EL (cell line): Measurements from ENCODE around the gene INSRR.

Source experiments
- DNase-seq: peaks from one replicate; pipeline ENCODE4 v3.0.0-alpha.2; 2016

Gene INSRR

GRCh38 chr1:156847591-156848460, 11.1 kb downstream of the INSRR start:
- DNase-seq, result no peak

GRCh38 chr1:156846643-156847042, 12.3 kb downstream of the INSRR start:
- no peak for DNase-seq

GRCh38 chr1:156845953-156846545, 12.9 kb downstream of the INSRR start:
- no peak for DNase-seq

- no peak for DNase-seq
Observed at GRCh38 chr1:156845055-156845952, 13.6 kb downstream of the INSRR start.

- DNase-seq, result no peak
Observed at GRCh38 chr1:156844638-156845037, 14.3 kb downstream of the INSRR start.

GRCh38 chr1:156844102-156844501, 14.8 kb downstream of the INSRR start:
- DNase-seq, result no peak

- no peak for DNase-seq
Observed at GRCh38 chr1:156842618-156843300, 16.2 kb downstream of the INSRR start.

GRCh38 chr1:156841295-156841855, 17.5 kb downstream of the INSRR start:
- no peak for DNase-seq

- no peak for DNase-seq
Observed at GRCh38 chr1:156840898-156841279, 18.0 kb downstream of the INSRR start.

- DNase-seq, result no peak
Observed at GRCh38 chr1:156840186-156840897, 18.6 kb downstream of the INSRR start.

GRCh38 chr1:156839426-156840109, 19.3 kb downstream of the INSRR start:
- no peak for DNase-seq

GRCh38 chr1:156838972-156839371, 19.9 kb downstream of the INSRR start:
- DNase-seq, result peak; percentile 23

GRCh38 chr1:156836892-156837291, 22.0 kb downstream of the INSRR start:
- DNase-seq, result no peak

- DNase-seq, result no peak
Observed at GRCh38 chr1:156836041-156836654, 22.8 kb downstream of the INSRR start.

GRCh38 chr1:156834322-156834721, 24.6 kb downstream of the INSRR start:
- no peak for DNase-seq

GRCh38 chr1:156833603-156834002, 25.3 kb downstream of the INSRR start:
- DNase-seq, result no peak

- no peak for DNase-seq
Observed at GRCh38 chr1:156832434-156832833, 26.5 kb downstream of the INSRR start.

- no peak for DNase-seq
Observed at GRCh38 chr1:156828400-156829124, 30.4 kb downstream of the INSRR start.

GRCh38 chr1:156826630-156827029, 32.3 kb downstream of the INSRR start:
- DNase-seq, result no peak

- peak; percentile 56 for DNase-seq
Observed at GRCh38 chr1:156823210-156823790, 35.6 kb downstream of the INSRR start.
